OCI-LY3 (cell line): ENCODE measurements around the gene CUL7.

Experiments
- CTCF ChIP-seq: fragments of 200-600, 300-600 bp; sonication (generic); IDR thresholded peaks from 2 replicates; pipeline ENCODE4 v1.5.1; 2014; ENCODE audit warnings: antibody characterized with exemption, low read length, low read depth
- EZH2phosphoT487 ChIP-seq: fragments of 200-600 bp; shearing (Covaris generic); IDR thresholded peaks from 2 replicates; pipeline ENCODE4 v1.6.1; 2018; ENCODE audit warnings: antibody characterized with exemption, mixed run types, low read depth

DNA sequence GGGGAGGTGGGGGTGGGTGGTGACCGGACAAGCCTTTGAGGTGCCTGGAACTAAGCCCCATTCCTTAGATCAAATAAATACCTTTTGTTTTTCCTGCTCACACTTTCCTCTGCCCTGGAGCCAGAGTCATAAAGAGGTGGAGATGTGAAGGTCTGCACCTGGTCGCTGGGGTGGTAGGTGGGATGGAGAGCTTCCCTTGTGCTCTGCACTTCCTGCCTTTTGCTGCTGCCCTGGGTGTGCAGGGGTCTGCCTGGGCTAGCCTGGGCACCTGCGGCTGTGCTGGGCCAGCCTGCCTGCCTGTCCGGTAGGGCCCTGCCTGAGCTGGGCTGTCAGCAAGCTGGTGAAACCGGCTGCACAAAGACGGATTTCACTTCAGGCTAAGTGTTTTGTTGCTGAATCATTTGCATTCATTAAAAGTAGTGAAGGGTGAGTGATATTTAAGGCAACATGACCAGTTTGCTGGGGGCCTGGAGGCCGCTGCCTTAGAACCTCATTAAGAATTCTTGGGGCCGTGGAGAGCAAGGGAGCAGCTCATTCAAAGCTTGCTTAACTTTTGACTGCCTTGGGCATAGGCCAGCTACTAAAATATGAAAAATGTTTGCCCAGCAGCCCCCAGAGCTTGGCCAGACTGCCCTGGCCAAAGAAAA is 42.9 kb upstream of the CUL7 start:
- TF ChIP-seq CTCF (no peak), EZH2phosphoT487 (no peak)
